ENCODE results near the gene TFAP2D. TPM values are rescaled to one million over a fixed set of nuclear protein-coding genes. Genes with fewer than 3 reads are reported as not detected.

The TFAP2D gene
- total RNA-seq, 3 donors from 2014 or later, result not detected

DNA sequence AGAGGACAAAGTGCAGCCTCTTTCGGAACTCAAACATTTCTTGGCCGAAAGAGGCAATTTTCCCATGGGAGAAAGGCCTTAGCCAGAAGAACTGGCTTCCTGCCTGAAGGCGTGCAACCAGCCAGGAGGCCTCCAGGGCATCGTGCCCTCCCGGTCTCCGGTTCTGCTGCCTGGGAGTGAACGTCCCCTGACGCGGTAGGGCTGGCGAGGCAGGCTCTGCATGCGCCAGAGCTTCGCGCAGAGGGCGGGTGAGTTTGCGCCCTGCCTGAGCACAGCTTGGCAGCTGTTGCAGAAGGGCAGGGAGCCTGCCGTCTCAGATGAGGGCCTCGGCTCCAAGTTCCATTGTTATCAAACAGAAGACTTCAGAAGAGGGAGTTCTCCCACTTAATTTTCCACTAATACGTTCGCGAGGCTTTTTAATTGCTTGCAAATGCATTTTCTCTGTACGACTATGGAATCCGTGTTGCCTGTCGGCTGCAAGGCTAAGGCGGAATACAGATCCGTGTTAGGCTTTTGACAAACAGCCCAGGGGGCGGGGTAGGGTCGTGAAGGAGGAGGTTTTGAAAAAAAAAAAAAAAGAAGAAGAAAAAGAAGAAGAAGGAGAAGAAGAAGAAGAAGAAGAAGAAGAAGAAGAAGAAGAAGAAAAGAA, 5.5 kb upstream of the TFAP2D start:
- TF ChIP-seq POLR2AphosphoS5 (IDR thresholded peaks at IDR 0.05) (no peak), POLR2A (IDR thresholded peaks at IDR 0.05) (no peak)
- TF ChIP-seq, protein P1, sequence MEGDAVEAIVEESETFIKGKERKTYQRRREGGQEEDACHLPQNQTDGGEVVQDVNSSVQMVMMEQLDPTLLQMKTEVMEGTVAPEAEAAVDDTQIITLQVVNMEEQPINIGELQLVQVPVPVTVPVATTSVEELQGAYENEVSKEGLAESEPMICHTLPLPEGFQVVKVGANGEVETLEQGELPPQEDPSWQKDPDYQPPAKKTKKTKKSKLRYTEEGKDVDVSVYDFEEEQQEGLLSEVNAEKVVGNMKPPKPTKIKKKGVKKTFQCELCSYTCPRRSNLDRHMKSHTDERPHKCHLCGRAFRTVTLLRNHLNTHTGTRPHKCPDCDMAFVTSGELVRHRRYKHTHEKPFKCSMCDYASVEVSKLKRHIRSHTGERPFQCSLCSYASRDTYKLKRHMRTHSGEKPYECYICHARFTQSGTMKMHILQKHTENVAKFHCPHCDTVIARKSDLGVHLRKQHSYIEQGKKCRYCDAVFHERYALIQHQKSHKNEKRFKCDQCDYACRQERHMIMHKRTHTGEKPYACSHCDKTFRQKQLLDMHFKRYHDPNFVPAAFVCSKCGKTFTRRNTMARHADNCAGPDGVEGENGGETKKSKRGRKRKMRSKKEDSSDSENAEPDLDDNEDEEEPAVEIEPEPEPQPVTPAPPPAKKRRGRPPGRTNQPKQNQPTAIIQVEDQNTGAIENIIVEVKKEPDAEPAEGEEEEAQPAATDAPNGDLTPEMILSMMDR (IDR thresholded peaks at IDR 0.05), result no peak
- Histone ChIP-seq H3K27me3 (peaks cover 0 to 59% of the 10 kb centered on the region in 2 donors), H3K4me3 (peak overlapping the region in 1 of 3 donors; percentile 34), H3K4me1 (no peaks in the 10 kb centered on the region), H3K9me3 (no peaks in the 10 kb centered on the region), H3K27ac (no peak overlapping the region), H3K36me3 (no peaks in the 10 kb centered on the region)
- intact Hi-C loops (cut with DNase I; ENCODE audit: low total_unique reads), result no loop called here
- no peak for DNase-seq (ENCODE audit: low spot score in 2 of 2)

DNA sequence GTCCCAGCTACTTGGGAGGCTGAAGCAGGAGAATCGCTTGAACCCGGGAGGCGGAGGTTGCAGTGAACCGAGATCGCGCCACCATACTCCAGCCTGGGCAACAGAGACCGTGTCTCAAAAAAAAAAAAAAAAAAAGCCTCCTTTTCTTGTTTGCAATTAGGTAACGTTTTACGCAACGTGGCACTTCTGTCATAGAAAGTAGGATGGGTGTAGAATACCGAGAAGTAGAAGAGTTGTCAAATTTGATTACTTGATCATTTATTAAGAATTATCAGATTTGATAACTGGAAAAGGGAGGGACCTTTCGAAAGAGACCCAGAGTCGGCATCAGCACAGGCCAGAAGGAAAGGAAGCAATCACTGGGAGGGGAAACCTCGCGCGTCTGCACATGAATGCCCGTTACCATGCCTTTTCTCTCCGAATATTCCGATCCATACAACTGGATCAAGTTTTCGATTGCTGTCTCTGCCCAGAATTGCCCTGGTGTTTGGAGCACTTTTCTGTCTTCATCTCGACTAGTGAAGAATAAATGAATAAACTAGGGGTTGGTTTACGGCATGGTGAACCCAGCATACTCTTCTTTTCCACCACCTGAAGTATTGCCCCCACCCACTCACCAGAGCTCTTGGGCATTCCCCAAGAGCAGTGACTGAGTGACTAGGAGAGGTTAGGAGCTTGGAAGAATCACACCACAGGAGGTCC, 4.5 kb upstream of the TFAP2D start:
- intact Hi-C loops (cut with DNase I; ENCODE audit: low total_unique reads), result no loop called here
- Histone ChIP-seq H3K4me1 (no peaks in the 10 kb centered on the region), H3K4me3 (no peak overlapping the region), H3K9me3 (no peaks in the 10 kb centered on the region), H3K36me3 (no peaks in the 10 kb centered on the region), H3K27ac (no peak overlapping the region), H3K27me3 (peaks cover 0 to 67% of the 10 kb centered on the region in 2 donors)
- TF ChIP-seq POLR2AphosphoS5 (IDR thresholded peaks at IDR 0.05) (no peak), POLR2A (IDR thresholded peaks at IDR 0.05) (no peak)
- TF ChIP-seq, protein P1 (IDR thresholded peaks at IDR 0.05), result no peak
- DNase-seq (ENCODE audit: low spot score in 2 of 2), result no peak

DNA sequence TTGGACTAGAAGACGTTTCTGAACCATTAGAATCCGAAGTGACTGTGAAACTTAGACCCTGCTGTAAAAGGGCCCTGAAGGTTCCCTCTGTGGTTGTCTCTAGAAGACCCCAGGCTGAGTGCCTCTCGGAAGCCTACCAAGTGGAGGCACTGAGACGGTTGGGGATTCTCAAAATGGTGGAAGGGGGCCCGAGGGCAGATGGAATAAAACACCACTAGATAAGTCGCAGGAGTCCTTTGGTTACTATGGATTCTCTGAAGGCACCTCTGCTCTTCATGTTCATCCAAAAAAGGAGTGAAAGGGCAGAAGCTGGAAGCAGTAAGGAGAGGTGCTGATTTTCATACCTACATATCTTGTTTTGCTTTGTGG, 4.0 kb upstream of the TFAP2D start:
- H3K9me3 ChIP-seq, result no peaks in the 10 kb centered on the region
- DNase-seq (ENCODE audit: low spot score in 2 of 2), result no peak
- H3K36me3 ChIP-seq, result no peaks in the 10 kb centered on the region
- no peak overlapping the region for H3K4me3 ChIP-seq
- TF ChIP-seq POLR2A (IDR thresholded peaks at IDR 0.05) (no peak), POLR2AphosphoS5 (IDR thresholded peaks at IDR 0.05) (no peak)
- TF ChIP-seq, protein P1 (IDR thresholded peaks at IDR 0.05), result no peak
- no peaks in the 10 kb centered on the region for H3K4me1 ChIP-seq
- H3K27me3 ChIP-seq, result peaks cover 0 to 73% of the 10 kb centered on the region in 2 donors
- intact Hi-C loops (cut with DNase I; ENCODE audit: low total_unique reads), result no loop called here
- no peak overlapping the region for H3K27ac ChIP-seq

DNA sequence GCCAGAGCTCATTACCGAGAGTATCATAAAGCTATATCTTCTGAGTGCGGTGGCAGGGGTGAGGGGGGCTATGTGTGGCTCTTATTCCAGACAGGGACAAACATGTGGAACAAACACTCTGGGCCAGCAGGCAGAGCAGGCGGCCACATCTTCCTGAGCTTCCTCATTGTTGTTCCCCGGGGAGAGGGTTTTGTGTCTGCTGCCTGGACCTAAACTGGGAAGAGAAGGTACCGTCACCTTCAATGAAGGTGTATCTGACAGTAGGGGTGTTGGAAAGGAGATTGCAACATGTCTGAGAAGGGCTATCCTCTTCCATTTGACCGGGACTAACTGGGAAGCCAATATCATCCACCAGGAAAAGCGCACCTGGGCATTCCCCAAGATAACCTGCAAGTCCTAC, 1.6 kb upstream of the TFAP2D start:
- TF ChIP-seq POLR2AphosphoS5 (IDR thresholded peaks at IDR 0.05) (no peak), POLR2A (IDR thresholded peaks at IDR 0.05) (no peak)
- TF ChIP-seq, protein P1 (IDR thresholded peaks at IDR 0.05), result no peak
- Histone ChIP-seq H3K36me3 (no peaks in the 10 kb centered on the region), H3K27ac (no peak overlapping the region), H3K9me3 (no peaks in the 10 kb centered on the region), H3K4me1 (no peaks in the 10 kb centered on the region), H3K27me3 (peaks cover 0 to 86% of the 10 kb centered on the region in 2 donors), H3K4me3 (no peak overlapping the region)
- no peak for DNase-seq (ENCODE audit: low spot score in 2 of 2)
- intact Hi-C loops (cut with DNase I; ENCODE audit: low total_unique reads), result no loop called here

DNA sequence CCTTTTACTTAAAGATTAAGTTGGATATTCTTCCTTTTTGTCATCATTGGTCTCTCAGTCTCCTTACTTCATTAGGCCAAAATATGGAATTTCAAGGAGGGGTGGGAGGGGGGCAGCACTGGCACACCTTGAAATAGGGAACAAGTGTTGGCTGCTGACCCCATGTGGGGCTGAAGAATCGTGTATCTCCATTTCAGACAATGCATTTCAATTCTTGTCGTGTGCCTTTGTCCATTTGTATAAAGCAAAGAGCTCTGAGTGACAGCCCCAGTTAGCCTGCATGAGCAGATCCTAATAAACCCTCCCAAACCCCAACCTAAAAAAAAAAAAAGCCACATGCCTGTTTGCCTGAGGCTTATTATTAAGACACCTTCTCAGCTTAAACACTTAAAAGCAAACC, 1.0 kb upstream of the TFAP2D start:
- intact Hi-C loops (cut with DNase I; ENCODE audit: low total_unique reads), result no loop called here
- Histone ChIP-seq H3K27ac (no peak overlapping the region), H3K4me1 (no peaks in the 10 kb centered on the region), H3K36me3 (no peaks in the 10 kb centered on the region), H3K27me3 (peaks cover 0 to 88% of the 10 kb centered on the region in 2 donors), H3K9me3 (no peaks in the 10 kb centered on the region), H3K4me3 (no peak overlapping the region)
- no peak for TF ChIP-seq POLR2AphosphoS5 (IDR thresholded peaks at IDR 0.05)
- no peak for TF ChIP-seq POLR2A (IDR thresholded peaks at IDR 0.05)
- TF ChIP-seq, protein P1 (IDR thresholded peaks at IDR 0.05), result no peak
- no peak for DNase-seq (ENCODE audit: low spot score in 2 of 2)

Measured in breast epithelium (tissue), 4 donors.